DMS53 treated with DMSO at 0.1 percent for 48 hours (cell line): ENCODE results near the gene SYS1.
A peak's percentile ranks its signal among the peaks of the same experiment; 100 is the strongest.

Experiments
- DNase-seq: peaks from one replicate; lab custom pipeline; 2025; ENCODE audit not compliant: unreplicated experiment; lab: John Stamatoyannopoulos, UW

The SYS1 gene

DNA sequence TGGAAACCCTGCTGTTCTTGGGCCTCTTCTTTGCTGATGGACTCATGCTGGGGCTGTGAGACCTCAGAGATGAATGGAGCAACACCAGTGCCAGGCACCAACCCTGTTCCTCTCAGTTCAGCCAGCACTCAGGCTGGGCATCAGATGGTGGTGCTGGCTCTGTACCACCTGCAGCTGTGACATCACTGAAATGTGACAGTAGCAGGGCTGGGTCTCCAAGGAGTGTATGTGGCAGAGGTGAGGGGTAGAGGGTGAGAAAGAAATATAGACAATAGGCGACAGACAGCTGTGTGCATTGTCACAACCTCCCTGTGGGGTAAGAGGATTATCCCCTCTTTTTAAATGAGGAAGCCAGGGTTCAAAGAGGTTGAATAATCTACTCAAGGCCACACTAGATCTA is 15.2 kb downstream of the SYS1 start, which contains the start of gene TP53TG5:
Gene TP53TG5, minus strand, starts transcription at position 135 of the 400 bp plus-strand sequence. Its CDS starts 89 bp downstream, at position 46.
- DNase-seq, result no peak

DNA sequence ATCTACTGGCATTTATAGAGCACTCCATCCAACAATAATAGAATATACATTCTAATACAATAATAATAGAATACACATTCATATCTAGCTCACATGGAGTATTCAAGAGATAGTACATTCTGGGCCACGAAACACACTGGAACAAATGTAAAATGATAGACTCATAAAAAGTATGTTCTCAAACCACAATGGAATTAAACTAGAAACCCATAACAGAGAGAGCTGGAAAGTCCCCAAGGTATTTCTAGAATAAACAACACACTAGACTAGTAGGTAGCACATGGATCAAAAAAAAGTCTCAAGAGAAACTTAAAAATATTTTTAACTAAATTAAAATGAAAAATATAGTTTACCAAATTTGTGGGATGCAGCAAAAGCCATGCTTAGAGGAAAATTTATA is 24.3 kb downstream of the SYS1 start:
- no peak for DNase-seq

DNA sequence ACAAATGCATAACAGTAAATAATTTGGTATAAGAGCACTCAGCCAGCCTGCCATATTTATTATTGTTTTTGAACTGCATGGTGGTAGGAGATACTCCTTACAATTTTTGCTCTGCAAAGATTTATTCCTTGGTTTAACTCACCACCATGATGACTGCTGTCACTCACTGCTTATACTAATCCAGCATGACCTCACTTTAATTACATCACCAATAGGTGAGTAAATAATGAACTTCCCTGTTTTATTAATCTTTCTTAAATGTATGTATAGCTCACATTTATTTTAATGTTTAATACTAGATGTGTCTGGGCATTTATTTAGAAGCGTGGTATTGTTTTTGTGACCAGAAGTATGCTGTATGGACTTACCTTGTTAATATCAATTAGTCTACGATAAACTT is 28.0 kb downstream of the SYS1 start:
- DNase-seq, result no peak

DNA sequence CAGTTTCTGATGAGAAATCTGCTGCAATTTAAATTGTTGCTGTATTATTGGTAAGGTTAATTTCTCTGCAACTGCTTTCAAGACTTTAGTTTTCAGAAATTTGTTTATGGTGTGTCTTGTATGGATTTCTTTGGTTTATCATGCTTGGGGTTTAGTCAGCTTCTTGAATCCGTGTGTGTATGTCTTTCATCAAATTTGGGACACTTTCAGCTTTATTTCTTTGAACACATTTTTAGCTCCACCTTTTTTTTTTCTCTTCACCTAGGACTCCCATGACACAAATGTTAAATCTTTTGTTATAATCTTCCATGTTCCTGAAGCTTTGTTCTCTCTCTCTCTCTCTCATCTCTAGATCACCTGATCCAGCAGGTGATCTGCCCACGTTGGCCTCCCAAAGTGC is 28.6 kb downstream of the SYS1 start:
- DNase-seq, result no peak

- DNase-seq, result no peak
Measured at GRCh38 chr20:45392733-45393132, 29.8 kb downstream of the SYS1 start.

DNA sequence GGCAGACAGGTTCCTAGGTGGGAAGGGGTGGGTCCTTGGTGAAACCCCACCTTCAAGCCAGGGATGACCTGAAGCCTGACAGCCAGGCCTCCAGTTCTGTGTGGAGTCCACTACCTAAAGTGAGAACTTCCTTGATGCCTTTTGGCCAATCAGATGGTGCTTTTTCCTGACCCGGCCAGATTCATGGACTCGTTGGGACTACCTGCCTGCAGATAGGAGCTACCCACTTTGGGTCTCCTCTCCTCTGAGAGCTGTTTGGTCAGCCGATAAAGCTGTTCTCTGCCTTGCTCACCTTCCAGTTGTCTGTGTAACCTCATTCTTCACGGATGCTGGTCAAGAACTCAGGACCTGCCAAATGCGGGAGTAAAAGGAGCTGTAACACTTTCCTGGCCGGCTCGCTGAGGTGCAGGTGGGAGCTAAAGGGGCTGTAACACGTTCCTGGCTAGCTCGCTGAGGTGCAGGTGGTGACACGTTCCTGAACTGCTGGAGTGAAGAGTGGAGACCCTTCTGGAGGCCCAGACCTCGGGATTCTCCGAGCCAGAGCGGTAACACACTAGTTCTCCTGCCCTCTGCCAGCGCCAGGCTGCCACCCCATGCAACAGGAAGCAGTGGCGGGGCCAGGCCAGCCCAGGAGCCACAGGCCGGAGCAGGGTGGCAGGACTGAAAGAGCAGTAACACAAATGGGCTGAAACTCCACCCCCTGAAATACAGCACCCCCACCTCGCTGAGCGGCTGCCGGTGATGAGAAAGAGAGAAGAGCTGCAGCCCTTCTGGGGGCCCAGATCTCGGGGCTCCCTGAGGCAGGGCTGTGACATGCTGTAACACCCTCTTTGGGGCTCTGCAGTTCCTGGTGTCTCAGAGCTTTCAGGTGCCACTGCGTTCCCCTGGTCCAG is 31.5 kb downstream of the SYS1 start:
- no peak for DNase-seq

- DNase-seq, result no peak
Measured at GRCh38 chr20:45395114-45395415, 32.1 kb downstream of the SYS1 start.

DNA sequence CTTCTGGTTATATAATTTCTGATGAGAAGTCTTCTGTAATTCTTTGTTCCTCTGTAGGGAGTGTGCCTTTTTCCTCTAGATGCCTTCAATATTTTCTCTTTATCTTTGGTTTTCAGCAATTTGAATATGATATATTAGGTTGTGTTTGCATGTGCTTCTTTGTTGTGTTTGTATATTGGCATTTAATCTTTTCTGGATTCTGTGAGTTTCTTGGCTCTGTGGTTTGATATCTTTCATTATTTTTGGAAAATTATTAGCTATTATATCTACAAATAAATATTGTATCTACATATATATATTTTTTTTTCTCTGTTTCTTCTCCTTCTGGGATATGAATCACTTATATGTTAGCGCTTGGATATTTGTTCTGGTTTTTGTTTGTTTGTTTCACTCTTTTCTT is 36.1 kb downstream of the SYS1 start:
- no peak for DNase-seq

DNA sequence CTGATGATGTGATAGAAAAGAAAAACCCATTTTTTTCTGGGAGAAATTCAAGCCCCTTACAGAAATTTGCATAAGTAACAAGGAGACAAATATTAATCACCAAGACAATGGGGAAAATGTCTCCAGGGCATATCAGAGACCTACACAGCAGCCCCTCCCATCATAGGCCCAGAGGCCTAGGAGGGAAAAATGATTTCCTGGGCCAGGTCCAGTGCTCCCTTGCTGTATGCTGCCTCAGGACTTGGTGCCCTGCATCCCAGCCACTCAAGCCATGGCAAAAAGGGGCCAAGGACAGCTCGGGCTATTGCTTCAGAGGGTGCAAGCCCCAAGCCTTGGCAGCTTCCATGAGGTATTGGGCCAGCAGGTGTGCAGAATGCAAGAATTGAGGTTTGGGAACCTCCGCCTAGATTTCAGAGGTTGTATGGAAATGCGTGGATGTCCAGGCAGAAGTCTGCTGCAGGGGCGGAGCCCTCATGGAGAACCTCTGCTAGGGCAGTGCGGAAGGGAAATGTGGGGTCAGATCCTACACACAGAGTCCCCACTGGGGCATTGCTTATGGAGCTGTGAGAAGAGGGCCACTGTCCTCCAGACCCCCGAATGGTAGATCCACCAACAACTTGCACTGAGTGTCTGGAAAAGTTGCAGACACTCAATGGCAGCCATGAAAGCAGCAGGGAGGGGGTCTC is 37.5 kb downstream of the SYS1 start:
- no peak for DNase-seq

DNA sequence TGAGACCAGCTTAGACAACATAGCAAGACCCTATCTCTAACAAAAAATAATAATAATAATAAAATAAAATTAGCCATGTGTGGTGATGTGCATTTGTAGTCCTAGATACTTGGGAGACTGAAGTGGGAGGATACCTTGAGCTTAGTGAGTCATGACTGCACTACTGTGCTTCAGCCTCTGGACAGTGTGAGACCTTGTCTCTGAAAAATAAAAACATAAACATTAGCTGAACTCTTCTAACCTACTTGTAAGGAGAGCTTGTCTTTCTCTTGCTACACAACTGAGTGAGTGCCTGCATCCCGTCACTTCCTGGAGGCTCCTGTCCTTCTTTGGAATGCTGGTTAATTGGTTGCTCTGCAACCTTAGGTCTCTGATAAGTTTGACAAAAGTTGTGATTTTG is 40.0 kb downstream of the SYS1 start:
- no peak for DNase-seq

DNA sequence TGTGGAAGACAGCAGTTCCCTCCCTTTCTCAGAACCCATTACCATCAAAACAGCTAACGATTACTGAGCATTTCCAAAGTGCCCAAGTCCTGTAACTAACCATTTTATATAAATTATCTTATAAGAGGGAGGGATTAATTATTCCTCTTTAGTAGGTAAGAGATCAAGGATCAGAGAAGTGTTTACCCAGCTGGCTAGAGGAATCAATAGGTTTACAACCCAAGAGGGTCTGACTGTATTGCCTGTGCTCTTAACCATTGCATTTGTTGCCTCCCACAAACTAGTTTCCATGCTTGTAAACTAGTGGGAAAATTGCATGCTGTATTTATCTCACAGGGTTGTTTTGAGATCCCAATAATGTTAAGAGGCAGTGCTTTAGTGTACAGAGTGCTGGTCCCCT is 41.5 kb downstream of the SYS1 start:
- no peak for DNase-seq

GRCh38 chr20:45405571-45406259 is 42.8 kb downstream of the SYS1 start:
- DNase-seq, result no peak

DNA sequence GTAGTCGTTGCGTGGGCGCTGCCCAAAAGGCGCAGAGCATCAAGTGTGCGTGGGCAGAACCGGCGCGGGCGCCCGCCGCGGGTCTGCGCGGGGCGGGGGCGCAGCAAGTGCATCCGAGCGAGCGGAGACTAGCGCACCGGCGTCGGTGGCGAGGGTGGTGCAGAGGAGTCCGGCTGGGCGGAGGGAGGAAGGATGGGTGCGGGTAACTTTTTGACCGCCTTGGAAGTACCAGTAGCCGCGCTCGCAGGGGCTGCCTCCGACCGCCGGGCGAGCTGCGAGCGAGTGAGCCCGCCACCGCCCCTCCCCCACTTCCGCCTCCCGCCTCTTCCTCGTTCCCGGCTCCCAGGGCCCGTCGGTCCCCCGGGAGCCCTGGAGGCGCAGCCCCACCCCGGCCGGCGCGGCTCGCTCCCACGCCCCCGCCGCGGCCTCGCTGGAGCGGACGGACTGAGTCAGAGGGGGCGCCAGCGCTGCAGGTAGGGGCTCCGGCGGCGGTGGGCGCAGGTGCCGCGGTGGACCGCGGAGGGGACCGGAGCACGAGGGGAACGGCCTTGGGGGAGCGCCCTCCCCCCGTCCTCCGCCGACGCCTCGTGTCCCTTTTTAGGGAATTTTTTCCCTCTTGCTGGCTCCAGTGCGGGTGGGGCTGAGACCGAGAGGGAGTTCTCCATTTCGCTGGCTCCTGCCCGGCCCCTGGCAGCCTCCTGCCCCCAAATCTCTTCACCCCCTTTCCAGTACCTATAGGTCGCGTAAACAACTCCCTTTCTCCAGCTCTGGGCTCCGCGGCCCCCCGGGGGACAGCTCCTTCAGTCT is 43.5 kb downstream of the SYS1 start:
- peak; percentile 17 for DNase-seq

GRCh38 chr20:45407067-45407745 is 44.2 kb downstream of the SYS1 start:
- DNase-seq, result no peak

DNA sequence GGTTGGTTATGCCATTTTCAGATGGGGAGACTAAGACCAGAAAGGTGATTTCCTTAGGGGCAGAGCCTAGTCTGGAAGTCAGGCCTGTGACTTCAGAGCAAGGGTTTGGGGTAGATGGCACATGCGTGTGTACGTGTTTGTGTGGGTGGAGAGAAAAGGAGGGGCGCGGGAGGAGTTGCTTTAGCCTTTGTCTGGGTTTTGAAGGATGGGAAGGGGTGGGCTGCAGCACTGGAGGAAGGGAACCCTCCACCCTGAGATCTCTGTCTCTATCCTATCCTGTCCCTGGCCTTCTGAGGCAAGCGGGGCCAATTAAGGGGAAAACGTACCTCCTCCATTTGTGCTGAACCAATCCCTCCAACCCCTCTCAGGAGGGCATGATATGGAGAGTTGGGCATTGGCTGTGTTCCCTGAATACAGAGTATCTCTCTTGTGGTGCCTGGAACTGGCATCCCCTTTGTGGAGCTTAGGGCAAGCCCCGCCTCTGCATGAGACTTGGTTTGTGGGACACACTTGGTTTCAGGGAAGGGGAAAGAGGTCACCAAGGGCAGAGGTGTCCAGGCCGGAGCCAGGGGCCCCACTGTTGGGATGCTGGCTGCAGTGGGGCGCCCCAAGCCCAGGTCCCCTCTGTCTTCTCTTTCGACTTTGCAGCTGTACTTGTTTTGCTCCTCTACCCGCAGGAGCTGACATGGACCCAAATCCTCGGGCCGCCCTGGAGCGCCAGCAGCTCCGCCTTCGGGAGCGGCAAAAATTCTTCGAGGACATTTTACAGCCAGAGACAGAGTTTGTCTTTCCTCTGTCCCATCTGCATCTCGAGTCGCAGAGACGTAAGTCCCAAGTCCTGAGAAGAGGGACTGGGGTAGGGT is 45.1 kb downstream of the SYS1 start, which contains the start of gene DBNDD2:
Gene DBNDD2, plus strand, starts transcription at position 507 of the 863 bp plus-strand sequence. Its CDS starts 179 bp downstream, at position 686.
- no peak for DNase-seq

GRCh38 chr20:45408646-45409213 is 45.8 kb downstream of the SYS1 start:
- DNase-seq, result no peak

DNA sequence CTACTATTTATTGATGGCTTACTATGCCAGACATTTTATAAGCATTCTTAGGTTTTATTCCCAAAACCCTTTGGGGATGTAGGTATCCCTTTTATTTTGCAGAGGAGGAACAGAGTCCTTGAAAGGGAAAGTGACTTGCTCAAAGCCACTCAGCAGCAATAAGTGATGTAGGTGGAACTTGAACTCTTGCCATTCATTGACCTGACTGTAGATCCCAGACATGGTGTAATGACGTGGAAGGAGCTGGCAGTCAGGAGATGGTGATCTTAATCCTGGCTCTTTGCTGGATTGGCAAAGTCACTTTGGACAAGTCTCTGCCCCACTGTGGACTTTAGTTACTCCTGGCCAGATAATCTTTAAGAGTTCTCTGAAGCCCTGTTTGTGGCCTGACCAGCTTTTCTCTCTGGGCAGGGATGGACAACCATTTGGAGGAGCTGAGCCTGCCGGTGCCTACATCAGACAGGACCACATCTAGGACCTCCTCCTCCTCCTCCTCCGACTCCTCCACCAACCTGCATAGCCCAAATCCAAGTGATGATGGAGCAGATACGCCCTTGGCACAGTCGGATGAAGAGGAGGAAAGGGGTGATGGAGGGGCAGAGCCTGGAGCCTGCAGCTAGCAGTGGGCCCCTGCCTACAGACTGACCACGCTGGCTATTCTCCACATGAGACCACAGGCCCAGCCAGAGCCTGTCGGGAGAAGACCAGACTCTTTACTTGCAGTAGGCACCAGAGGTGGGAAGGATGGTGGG is 46.7 kb downstream of the SYS1 start:
- DNase-seq, result no peak

GRCh38 chr20:45410887-45411286 is 47.9 kb downstream of the SYS1 start:
- no peak for DNase-seq
